Tibial nerve (tissue), 4 donors: ENCODE measurements around the gene KLHL22.

Source experiments
- EP300 ChIP-seq, 2 donors: sonication (generic); formaldehyde crosslinking; IDR thresholded peaks; one replicate each; pipeline ENCODE4 v1.6.1; 2017; ENCODE audit warnings: antibody characterized with exemption in 2 of 2, mild to moderate bottlenecking in 1 of 2
- POLR2A ChIP-seq, 2 donors: fragments of 450-650 bp; IDR thresholded peaks; one replicate each; pipeline ENCODE4 v1.6.1; 2017; ENCODE audit warnings: antibody characterized with exemption in 2 of 2, mild to moderate bottlenecking in 2 of 2, moderate library complexity in 2 of 2
- TF ChIP-seq, protein P1 (sequence below), 5 experiments: fragments of 200-600 bp in 3 of 5; fragments of 450-650 bp in 2 of 5; sonication (generic) in 3 of 5; IDR thresholded peaks; one replicate each; pipeline ENCODE4 v1.5.1; 2016 to 2019; ENCODE audit warnings: antibody characterized with exemption in 5 of 5, mild to moderate bottlenecking in 3 of 5, moderate library complexity in 2 of 5

DNA sequence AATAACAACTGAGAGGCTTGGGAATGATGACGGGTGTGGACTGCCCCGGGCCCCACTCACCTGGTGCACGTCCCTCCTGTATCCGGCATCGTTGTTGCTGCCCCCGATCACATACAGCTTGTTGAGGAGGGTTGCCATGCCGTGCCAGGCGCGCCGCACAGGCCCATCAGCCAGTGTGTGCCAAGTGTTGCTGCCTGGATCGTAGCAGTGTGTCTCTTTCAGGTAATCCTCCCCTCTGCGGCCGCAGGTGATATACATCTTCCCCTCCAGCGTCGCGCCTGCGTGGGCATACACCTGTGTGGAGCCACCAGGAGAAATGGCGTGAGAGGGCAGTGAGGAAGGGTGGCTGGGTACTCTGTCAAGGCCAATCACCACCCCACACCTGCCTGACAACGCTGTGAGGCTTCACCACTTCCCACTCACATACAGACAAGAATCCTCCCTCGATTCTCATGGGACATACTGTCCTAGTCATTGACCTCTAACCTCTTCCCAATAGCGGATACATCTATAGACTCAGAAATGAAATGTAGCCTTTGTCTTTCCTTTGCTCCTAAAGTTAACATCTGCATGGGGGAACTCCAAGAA is 49.1 kb downstream of the KLHL22 start:
- TF ChIP-seq EP300 (IDR thresholded peaks at IDR 0.05) (no peak), POLR2A (IDR thresholded peaks at IDR 0.05) (no peak)
- TF ChIP-seq, protein P1, sequence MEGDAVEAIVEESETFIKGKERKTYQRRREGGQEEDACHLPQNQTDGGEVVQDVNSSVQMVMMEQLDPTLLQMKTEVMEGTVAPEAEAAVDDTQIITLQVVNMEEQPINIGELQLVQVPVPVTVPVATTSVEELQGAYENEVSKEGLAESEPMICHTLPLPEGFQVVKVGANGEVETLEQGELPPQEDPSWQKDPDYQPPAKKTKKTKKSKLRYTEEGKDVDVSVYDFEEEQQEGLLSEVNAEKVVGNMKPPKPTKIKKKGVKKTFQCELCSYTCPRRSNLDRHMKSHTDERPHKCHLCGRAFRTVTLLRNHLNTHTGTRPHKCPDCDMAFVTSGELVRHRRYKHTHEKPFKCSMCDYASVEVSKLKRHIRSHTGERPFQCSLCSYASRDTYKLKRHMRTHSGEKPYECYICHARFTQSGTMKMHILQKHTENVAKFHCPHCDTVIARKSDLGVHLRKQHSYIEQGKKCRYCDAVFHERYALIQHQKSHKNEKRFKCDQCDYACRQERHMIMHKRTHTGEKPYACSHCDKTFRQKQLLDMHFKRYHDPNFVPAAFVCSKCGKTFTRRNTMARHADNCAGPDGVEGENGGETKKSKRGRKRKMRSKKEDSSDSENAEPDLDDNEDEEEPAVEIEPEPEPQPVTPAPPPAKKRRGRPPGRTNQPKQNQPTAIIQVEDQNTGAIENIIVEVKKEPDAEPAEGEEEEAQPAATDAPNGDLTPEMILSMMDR (IDR thresholded peaks at IDR 0.05) = no peak
